Measurements from ENCODE around the gene SLC8A3.

Gene SLC8A3

DNA sequence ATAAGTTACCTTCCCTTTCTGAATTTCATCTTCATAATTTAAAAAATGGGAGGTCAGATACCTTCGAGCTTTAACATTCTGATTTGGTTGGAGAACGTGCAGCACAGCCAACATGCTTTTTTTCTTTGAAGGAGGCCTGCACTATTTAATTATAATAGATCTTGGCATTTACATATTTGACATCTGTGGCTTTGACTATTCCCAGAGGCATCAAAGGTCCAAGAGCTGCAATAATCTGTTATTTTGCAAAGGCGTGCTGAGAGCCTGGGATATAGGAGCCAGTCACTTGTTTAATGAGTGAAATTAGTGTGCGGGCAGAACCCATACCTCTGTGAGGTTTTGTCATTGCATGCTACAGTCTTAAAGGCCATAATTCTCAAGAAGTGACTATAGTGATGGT, 26.4 kb downstream of the SLC8A3 start:
- no peak overlapping the region for H3K27ac ChIP-seq
- TF ChIP-seq, protein P1, sequence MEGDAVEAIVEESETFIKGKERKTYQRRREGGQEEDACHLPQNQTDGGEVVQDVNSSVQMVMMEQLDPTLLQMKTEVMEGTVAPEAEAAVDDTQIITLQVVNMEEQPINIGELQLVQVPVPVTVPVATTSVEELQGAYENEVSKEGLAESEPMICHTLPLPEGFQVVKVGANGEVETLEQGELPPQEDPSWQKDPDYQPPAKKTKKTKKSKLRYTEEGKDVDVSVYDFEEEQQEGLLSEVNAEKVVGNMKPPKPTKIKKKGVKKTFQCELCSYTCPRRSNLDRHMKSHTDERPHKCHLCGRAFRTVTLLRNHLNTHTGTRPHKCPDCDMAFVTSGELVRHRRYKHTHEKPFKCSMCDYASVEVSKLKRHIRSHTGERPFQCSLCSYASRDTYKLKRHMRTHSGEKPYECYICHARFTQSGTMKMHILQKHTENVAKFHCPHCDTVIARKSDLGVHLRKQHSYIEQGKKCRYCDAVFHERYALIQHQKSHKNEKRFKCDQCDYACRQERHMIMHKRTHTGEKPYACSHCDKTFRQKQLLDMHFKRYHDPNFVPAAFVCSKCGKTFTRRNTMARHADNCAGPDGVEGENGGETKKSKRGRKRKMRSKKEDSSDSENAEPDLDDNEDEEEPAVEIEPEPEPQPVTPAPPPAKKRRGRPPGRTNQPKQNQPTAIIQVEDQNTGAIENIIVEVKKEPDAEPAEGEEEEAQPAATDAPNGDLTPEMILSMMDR (conservative IDR thresholded peaks at IDR 0.05; ENCODE audit: low read depth): no peak
- CTCF ChIA-PET: no interaction called here
- POLR2A ChIA-PET (ENCODE audit: low non-redundant PET): no interaction called here
- no peak for DNase-seq (ENCODE audit: low spot score)

DNA sequence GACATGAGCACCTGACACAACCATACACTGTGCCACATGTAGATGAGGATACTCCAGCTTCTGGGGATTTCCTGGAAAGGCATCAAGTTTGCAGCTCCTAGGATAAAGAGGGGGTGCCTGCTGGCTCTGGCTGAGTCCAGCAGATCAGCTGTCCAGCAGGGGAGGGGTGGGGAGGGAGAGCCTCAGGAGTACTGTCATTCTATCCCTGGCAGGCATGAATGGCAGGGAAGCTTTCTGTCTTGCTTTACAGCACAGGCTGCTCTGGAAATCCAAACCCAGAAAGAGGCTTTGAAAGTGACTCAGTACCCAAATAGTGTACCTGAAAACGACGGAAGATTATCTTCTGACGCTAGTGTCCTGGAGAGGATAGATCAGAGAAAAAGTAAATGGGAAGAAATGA, 32.2 kb downstream of the SLC8A3 start:
- TF ChIP-seq, protein P1 (conservative IDR thresholded peaks at IDR 0.05; ENCODE audit: low read depth): no peak
- no peak for DNase-seq (ENCODE audit: low spot score)
- ChIA-PET CTCF (no interaction called here), POLR2A (ENCODE audit: low non-redundant PET) (no interaction called here)
- H3K27ac ChIP-seq: no peak overlapping the region

DNA sequence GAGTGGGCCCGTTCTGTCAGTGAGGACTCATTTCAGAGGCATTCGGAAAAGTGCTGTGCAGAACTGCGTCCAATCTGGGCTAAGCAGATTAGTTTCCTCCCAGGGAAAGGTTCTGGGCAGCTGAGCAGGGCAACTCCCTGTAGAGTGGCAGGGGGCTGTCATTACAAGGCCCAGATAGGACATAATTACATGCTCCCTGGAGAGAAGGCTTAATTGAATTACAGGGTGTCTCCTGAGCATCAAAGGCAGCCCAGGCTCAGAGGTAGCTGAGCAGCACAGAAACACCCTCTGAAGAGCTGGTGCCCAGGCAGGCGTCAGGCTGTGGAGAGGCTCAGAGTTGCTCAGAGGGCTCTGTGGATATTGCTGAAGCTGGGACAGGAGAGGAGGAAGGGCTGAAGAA, 36.0 kb downstream of the SLC8A3 start:
- DNase-seq (ENCODE audit: low spot score): no peak
- TF ChIP-seq, protein P1 (conservative IDR thresholded peaks at IDR 0.05; ENCODE audit: low read depth): no peak
- POLR2A ChIA-PET (ENCODE audit: low non-redundant PET): no interaction called here
- CTCF ChIA-PET: interaction anchor here (0.6 kb wide), 1 partner anchor 803 kb away, joined by 3 read pairs; no protein-coding TSS in a partner anchor
- H3K27ac ChIP-seq: no peak overlapping the region

DNA sequence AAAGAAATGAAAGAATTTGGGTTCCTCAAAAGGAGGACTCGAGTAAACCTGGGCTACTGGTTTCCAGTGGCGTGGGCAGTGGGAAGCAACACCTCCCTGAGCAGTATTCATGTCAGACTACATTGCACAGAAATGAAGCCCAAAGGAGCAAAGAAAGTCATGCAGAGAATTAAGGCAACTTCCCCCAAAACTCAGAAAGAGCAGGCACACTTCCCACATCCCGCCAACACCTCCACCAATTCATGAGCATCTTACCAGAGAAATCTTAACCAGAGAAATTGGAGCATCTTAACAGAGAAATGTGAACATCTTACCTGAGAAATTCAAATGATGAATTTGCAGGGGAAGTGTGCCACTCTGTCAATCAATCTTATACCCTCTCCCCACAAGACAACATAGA, 36.7 kb downstream of the SLC8A3 start:
- POLR2A ChIA-PET (ENCODE audit: low non-redundant PET): no interaction called here
- CTCF ChIA-PET: no interaction called here
- TF ChIP-seq, protein P1 (conservative IDR thresholded peaks at IDR 0.05; ENCODE audit: low read depth): no peak
- DNase-seq (ENCODE audit: low spot score): no peak
- no peak overlapping the region for H3K27ac ChIP-seq

DNA sequence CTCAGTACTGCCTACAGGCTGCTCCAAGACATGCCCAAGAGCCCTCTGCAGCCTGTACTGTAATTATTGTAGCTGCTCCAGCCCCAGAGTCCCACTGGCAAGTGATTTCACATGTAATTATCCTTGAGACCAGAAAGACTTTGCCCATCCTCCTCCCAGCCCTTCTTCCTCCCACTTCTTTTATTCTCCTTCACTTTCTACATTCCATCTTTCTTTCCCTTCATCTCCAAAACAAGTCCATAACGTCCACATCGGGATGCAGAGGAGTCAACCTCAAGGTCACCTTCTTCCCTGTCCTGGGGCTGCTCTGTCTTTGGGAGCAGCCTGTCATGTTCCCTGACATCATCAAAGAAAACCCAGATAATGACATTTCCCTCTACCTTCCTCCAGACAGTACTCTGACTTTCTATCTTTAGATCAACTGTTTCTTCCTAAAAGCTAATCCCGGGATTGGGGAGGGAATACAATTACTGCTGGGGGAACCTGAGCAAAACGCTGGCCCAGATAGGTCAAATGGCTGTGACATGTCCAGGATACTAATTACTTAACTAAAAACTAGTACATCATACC, 39.1 kb downstream of the SLC8A3 start:
- H3K27ac ChIP-seq: no peak overlapping the region
- CTCF ChIA-PET: no interaction called here
- no peak for DNase-seq (ENCODE audit: low spot score)
- POLR2A ChIA-PET (ENCODE audit: low non-redundant PET): no interaction called here
- TF ChIP-seq, protein P1 (conservative IDR thresholded peaks at IDR 0.05; ENCODE audit: low read depth): no peak

DNA sequence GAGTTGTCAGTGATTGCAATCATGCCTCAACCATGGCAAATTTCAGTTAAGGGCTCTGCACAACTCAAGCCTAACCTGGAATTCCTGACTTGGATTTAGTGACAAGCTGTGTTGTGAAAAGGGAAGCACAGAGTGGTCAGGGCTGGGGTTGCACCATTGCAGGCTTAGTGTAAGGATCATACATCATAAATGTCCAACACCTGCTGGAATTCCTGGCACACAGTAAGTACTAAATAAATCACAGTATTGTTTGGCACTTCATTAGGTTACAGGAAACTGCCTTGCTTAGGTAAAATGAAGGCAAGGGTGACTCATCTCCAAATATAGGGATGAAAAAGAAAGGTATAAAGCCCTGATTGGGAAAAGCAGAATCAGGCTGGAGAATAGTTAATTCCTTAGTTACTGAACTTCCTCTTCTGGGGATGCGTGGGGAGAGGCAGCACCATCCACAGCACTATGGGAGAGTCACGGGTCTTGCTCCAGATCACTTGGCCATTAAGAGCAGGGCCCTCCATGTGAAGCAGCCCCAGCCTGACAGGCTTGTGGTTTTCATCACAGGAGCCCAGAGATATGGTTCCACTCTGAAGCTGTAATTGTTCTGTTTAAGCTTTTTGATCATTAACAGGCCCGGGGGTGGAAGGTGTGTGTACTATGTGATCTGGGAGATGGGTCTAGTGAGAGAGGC, 39.7 kb downstream of the SLC8A3 start:
- ChIA-PET POLR2A (ENCODE audit: low non-redundant PET) (no interaction called here), CTCF (no interaction called here)
- TF ChIP-seq, protein P1 (conservative IDR thresholded peaks at IDR 0.05; ENCODE audit: low read depth): no peak
- no peak overlapping the region for H3K27ac ChIP-seq
- no peak for DNase-seq (ENCODE audit: low spot score)
